Fibroblast of the aortic adventitia (primary cell): ENCODE data around the gene TTC34. TPM values are rescaled to one million over a fixed set of nuclear protein-coding genes. Genes with fewer than 3 reads are reported as not detected.

Experiments used
- DNase-seq: peaks from one replicate; pipeline ENCODE4 v3.0.0-alpha.2; 2010; ENCODE audit warnings: low read depth
- H3K4me3 ChIP-seq: 2 replicates; pipeline ENCODE4 v1.5.1; 2011; ENCODE audit warnings: low read depth, mild to moderate bottlenecking, control low read depth, low read length, moderate library complexity
- total RNA-seq: library from RNA; depleted of rRNA; stranded (reverse); fragments of >200 nt; gene quantifications from 2 replicates; pipeline ENCODE4 v1.2.3, GENCODE V29; 2012; ENCODE audit warnings: low replicate concordance
- TF ChIP-seq, protein P1 (sequence below): IDR thresholded peaks from 2 replicates; pipeline ENCODE4 v1.5.1; 2011; ENCODE audit warnings: mild to moderate bottlenecking, low read length, control low read depth, inconsistent platforms; ENCODE audit not compliant: insufficient read depth

TTC34 gene
- total RNA-seq, 1 donor, result 0.27 TPM

DNA sequence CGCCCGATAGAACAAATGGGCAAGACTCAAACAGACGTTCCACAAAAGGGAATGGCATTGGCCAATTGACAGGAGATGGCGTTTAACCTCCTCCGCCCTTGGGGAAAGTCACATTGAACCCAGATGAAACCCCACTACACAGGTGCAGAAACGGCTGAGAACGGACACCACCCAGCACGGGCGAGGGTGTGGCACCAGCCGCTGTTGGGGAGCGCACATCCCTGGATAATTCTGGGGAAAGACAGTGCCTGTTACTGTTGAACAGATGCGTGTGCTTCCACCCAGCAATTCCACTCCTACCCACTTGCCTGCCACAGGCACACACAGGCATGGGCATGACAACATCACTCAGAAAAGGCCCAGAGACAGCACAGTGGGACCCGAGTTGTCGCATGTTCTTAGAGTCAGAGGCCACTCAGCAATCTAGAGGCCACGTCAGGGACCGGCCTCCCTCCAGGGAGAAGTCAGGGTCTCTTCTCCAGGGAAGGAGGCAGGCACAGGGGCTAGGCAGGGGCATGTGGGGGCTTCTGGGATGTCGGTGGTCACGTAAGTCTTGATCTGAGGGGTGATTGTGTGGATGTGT is 199.7 kb downstream of the TTC34 start:
- H3K4me3 ChIP-seq, result no peak overlapping the region
- no peak for DNase-seq
- TF ChIP-seq, protein P1, sequence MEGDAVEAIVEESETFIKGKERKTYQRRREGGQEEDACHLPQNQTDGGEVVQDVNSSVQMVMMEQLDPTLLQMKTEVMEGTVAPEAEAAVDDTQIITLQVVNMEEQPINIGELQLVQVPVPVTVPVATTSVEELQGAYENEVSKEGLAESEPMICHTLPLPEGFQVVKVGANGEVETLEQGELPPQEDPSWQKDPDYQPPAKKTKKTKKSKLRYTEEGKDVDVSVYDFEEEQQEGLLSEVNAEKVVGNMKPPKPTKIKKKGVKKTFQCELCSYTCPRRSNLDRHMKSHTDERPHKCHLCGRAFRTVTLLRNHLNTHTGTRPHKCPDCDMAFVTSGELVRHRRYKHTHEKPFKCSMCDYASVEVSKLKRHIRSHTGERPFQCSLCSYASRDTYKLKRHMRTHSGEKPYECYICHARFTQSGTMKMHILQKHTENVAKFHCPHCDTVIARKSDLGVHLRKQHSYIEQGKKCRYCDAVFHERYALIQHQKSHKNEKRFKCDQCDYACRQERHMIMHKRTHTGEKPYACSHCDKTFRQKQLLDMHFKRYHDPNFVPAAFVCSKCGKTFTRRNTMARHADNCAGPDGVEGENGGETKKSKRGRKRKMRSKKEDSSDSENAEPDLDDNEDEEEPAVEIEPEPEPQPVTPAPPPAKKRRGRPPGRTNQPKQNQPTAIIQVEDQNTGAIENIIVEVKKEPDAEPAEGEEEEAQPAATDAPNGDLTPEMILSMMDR, result no peak

DNA sequence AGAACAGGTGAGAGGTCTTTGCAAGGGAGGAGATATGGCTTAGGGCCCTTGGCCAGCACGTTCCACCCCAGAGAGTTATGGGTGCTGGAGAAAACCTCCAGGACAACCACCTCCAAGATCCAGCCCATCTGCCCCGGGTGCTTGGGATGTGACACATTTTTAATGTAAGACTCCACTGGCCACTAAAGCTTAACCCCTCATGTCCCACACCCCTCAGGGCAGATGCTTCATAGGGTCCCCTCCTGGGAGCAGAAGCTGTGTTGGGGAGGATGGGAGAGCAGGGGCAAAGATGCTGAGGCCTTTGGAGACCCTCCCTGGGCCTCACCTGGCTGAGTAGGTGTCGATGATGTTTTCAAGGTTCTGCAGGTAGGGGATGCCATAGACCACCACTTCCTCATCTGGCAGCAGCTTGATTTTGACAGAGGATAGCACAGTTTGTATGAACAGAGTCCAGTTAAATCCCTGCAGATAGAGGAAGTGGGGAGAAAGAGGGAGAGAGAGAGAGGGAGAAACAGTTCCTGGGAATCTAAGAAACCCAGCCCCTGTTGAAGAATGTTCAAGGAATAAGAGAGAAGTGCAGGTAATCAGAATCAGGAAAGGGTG is 203.1 kb downstream of the TTC34 start:
- no peak for DNase-seq
- TF ChIP-seq, protein P1, result no peak
- no peak overlapping the region for H3K4me3 ChIP-seq

DNA sequence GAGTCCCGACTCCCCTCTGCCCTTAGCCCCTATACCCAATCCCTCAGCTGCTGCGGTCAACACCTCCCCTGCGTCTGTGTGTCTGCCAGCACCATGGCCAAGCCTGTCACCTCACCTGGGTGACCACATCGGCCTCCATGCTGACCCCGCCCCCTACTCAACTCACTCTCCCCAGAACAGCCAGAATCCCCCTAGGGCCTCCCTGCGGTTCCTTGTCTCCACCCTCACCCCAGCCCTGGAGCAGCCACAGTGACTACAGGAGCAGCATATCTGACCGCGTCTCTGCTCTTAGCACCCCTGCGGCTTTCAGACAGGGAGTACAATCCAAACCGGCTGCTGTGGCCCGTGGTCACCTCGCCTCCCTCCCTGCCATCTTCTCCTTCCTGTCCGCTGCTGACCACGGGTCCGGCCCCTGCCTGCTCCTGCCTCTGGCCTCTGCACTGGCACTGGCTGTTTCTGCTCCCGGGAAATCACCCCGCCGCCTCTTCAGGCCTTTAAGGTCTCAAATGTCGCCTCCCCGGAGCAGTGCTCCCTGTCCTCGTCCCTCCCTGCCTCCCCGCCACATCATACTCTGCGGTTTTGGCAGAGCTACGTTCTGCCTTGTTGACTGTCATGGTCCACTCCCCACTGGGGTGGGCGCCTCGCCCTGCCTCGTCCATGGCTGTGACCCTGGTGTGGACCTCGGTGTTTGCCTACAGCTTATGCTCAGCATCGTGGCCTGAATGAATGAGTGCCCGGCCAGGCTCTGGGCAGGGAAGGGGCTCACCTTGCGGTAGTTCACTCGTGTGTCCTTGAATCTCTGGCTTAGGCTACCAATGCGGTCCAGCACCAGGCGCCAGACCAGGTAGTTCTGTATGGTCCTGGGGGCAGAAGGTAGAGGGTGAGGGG is 203.8 kb downstream of the TTC34 start:
- TF ChIP-seq, protein P1, result no peak
- no peak overlapping the region for H3K4me3 ChIP-seq
- no peak for DNase-seq

DNA sequence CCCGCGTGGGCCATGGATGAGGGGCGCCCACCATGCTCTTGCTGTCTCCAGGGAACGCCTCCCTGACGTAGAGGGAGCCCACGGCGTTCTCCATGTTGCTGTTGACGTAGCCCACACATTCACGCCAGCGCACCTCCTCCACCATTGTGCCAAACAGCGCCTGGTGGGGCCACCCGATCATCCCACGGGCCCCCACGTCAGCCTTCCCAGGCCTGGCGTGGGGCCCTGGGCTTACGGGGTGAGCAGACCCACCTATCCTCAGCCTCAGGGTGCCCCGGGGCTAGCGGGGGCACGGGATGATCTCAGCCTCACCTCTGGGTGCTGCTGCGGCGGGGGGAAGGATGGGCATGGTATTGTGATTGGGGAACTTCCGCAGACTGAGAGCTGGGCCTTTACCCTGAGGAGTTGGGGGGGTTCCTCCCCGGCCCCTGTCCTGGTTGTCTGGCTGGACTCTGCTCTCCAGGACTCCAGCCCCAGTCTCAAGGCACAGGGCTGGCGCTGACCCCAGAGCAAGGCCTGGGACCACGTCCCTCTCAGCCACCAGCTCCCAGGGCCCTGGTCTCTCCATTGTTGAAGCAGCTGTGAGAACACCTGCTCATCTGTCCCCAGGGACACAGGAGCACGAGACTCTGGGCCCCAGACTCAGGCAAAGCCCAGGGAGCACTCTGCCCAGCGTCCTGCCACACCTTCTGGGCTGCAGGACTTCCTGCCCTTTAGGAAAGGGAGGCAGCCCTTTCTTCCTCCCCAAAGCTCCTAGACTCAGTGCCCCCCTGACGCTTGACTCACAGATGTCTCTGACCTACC is 204.8 kb downstream of the TTC34 start:
- no peak for DNase-seq
- no peak overlapping the region for H3K4me3 ChIP-seq
- TF ChIP-seq, protein P1, result no peak

DNA sequence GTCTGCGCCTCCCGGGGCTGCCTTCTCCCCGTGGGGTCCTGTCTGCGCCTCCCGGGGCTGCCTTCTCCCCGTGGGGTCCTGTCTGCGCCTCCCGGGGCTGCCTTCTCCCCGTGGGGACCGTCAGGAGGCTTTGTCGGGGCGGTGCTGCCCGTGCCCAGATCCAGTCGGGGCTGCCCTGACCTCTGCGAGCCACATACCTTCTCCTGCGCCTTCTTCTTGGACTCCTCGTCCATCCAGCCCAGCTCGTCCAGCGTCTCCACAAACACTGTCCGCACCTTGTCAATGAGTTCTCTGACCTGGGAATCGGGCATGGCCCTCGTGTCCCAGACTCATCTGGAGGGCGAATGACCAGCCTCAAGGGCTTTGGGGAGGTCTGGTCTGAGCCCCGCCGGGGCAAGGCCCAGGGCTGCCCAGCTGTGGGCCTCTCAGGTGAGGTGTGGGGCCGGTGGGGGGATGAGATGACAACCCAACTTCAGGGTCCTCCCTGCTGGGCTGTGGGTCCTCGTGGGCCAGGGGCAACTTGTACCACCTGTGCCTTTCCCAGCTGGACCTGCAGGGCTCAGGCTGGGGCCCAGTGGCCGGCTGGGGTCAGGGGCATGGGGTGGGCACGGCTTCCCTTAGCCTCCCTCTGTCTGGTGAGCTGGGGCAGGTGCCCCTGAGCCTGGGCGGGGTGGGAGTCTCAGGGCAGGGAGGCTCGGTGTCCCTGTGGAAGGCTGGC is 205.5 kb downstream of the TTC34 start:
- H3K4me3 ChIP-seq, result no peak overlapping the region
- DNase-seq, result no peak
- TF ChIP-seq, protein P1, result no peak

DNA sequence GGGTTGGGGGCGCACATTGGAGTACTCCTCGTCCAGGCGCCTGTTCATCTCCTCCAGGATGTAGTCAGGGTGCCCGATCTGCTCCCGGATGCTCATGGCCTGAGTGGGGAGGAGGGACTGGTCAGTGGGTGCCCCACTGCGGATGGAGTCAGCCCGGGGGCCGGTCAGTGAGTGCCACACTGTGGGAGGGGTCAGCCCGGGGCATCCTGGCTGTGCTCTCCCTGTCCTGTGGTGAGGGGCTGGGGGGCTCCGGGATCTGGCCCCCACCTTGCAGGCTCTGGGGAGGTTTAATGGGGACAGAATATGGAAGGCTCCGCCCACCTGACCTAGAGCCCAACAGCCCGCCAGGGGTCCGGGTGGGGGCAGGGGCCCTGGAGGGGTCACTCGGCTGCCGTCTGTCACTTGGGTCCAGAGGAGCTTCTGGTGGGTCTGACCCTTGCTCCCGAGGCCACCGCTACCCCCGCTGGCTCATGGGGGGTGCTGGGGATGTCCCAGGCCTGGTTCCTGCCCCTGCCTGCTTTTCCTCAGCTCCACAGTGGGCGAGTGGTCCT is 206.2 kb downstream of the TTC34 start:
- TF ChIP-seq, protein P1, result no peak
- H3K4me3 ChIP-seq, result no peak overlapping the region
- DNase-seq, result no peak
